H9 (cell line): ENCODE data around the gene SCP2. TPM values are rescaled to one million over a fixed set of nuclear protein-coding genes. Genes with fewer than 3 reads are reported as not detected.

Experiments
- DNase-seq: peaks from one replicate; pipeline ENCODE4 v3.0.0-alpha.2; 2017
- H2AFZ ChIP-seq: one replicate; pipeline ENCODE4 v1.6.1; 2013; ENCODE audit warnings: mild to moderate bottlenecking, low read length, control low read depth, moderate library complexity
- H2AK5ac ChIP-seq: 2 replicates; pipeline ENCODE4 v1.6.1; 2013; ENCODE audit warnings: low read length, control low read depth, mixed read lengths; ENCODE audit not compliant: insufficient read length
- H2BK120ac ChIP-seq: one replicate; pipeline ENCODE4 v1.6.1; 2013; ENCODE audit warnings: low read depth, mild to moderate bottlenecking, low read length, control low read depth, inconsistent platforms; ENCODE audit not compliant: poor library complexity, severe bottlenecking
- H2BK12ac ChIP-seq: 2 replicates; pipeline ENCODE4 v1.6.1; 2013; ENCODE audit warnings: low read length, control low read depth, mixed read lengths, low read depth; ENCODE audit not compliant: insufficient read length
- H2BK15ac ChIP-seq: 2 replicates; pipeline ENCODE4 v1.6.1; 2013; ENCODE audit warnings: low read depth, low read length, control low read depth
- H2BK20ac ChIP-seq: one replicate; pipeline ENCODE4 v1.6.1; 2013; ENCODE audit warnings: low read depth, mild to moderate bottlenecking, low read length, control low read depth, inconsistent platforms; ENCODE audit not compliant: poor library complexity, severe bottlenecking
- H2BK5ac ChIP-seq: 2 replicates; pipeline ENCODE4 v1.6.1; 2013; ENCODE audit warnings: low read length, control low read depth, mixed read lengths; ENCODE audit not compliant: insufficient read length
- H3K14ac ChIP-seq: 2 replicates; pipeline ENCODE4 v1.6.1; 2013; ENCODE audit warnings: low read length, control low read depth; ENCODE audit not compliant: insufficient read depth
- H3K18ac ChIP-seq: 2 replicates; pipeline ENCODE4 v1.6.1; 2013; ENCODE audit warnings: low read depth, mild to moderate bottlenecking, mixed read lengths, low read length, control low read depth; ENCODE audit not compliant: insufficient read length
- H3K23ac ChIP-seq: 2 replicates; pipeline ENCODE4 v1.6.1; 2013; ENCODE audit warnings: low read length, control low read depth, mixed read lengths, low read depth; ENCODE audit not compliant: insufficient read length
- H3K23me2 ChIP-seq: 2 replicates; pipeline ENCODE4 v1.6.1; 2013; ENCODE audit warnings: low read depth, mild to moderate bottlenecking, mixed read lengths, low read length, control low read depth; ENCODE audit not compliant: insufficient read length, poor library complexity, severe bottlenecking
- H3K27ac ChIP-seq: 2 replicates; pipeline ENCODE4 v1.5.1; 2013; ENCODE audit warnings: low read length, control low read depth, mixed read lengths, low read depth; ENCODE audit not compliant: insufficient read length
- H3K27me3 ChIP-seq: 2 replicates; pipeline ENCODE4 v1.6.1; 2013; ENCODE audit warnings: low read length, control low read depth, inconsistent platforms; ENCODE audit not compliant: insufficient read depth
- H3K4ac ChIP-seq: 2 replicates; pipeline ENCODE4 v1.6.1; 2013; ENCODE audit warnings: low read depth, mild to moderate bottlenecking, control low read depth, inconsistent platforms, low read length, moderate library complexity
- H3K4me1 ChIP-seq: 2 replicates; pipeline ENCODE4 v1.6.1; 2013; ENCODE audit warnings: low read length, control low read depth, inconsistent platforms; ENCODE audit not compliant: insufficient read depth
- H3K4me2 ChIP-seq: 2 replicates; pipeline ENCODE4 v1.6.1; 2013; ENCODE audit warnings: low read length, control low read depth, mixed read lengths; ENCODE audit not compliant: insufficient read length, insufficient read depth
- H3K56ac ChIP-seq: 2 replicates; pipeline ENCODE4 v1.6.1; 2013; ENCODE audit warnings: low read depth, mild to moderate bottlenecking, mixed read lengths, low read length, control low read depth; ENCODE audit not compliant: insufficient read length
- H3K79me1 ChIP-seq: 2 replicates; pipeline ENCODE4 v1.6.1; 2013; ENCODE audit warnings: low read depth, mild to moderate bottlenecking, moderate library complexity, low read length, control low read depth, inconsistent platforms; ENCODE audit not compliant: insufficient read depth, poor library complexity, severe bottlenecking
- H3K79me2 ChIP-seq: 2 replicates; pipeline ENCODE4 v1.6.1; 2013; ENCODE audit warnings: low read length, control low read depth, inconsistent platforms; ENCODE audit not compliant: insufficient read depth
- H3K9ac ChIP-seq: 2 replicates; pipeline ENCODE4 v1.6.1; 2013; ENCODE audit warnings: low read length, control low read depth, mixed read lengths; ENCODE audit not compliant: insufficient read length; ENCODE audit errors: extremely low read depth
- H3K9me3 ChIP-seq: one replicate; pipeline ENCODE4 v1.6.1; 2013; ENCODE audit warnings: low read depth, low read length, inconsistent platforms; ENCODE audit not compliant: control insufficient read depth
- H3T11ph ChIP-seq: one replicate; pipeline ENCODE4 v1.6.1; 2013; ENCODE audit warnings: mild to moderate bottlenecking, low read length, control low read depth, inconsistent platforms
- H4K20me1 ChIP-seq: one replicate; pipeline ENCODE4 v1.6.1; 2013; ENCODE audit not compliant: control insufficient read depth, insufficient read length, insufficient read depth
- H4K5ac ChIP-seq: 2 replicates; pipeline ENCODE4 v1.6.1; 2013; ENCODE audit warnings: low read depth, mild to moderate bottlenecking, mixed read lengths, low read length, control low read depth; ENCODE audit not compliant: insufficient read length
- H4K8ac ChIP-seq: replicated peaks from 2 replicates; pipeline ENCODE4 v1.6.1; 2013; ENCODE audit warnings: low read length, control low read depth, mixed read lengths, low read depth; ENCODE audit not compliant: insufficient read length
- H4K91ac ChIP-seq: 2 replicates; pipeline ENCODE4 v1.6.1; 2013; ENCODE audit warnings: low read depth, mild to moderate bottlenecking, moderate library complexity, mixed read lengths, low read length, control low read depth; ENCODE audit not compliant: insufficient read length
- H3K27ac Mint-ChIP-seq, 3 experiments: 2 replicates in 2 of 3; 3 replicates in 1 of 3; pipeline ENCODE4 v1.8.0; 2020 to 2021; ENCODE audit warnings: mixed read lengths in 3 of 3, mild to moderate bottlenecking in 1 of 3, moderate library complexity in 1 of 3
- H3K27me3 Mint-ChIP-seq: 2 replicates; pipeline ENCODE4 v1.8.0; 2021; ENCODE audit warnings: low read depth, mild to moderate bottlenecking, moderate library complexity, mixed read lengths
- H3K36me3 Mint-ChIP-seq, 3 experiments: 2 replicates in 2 of 3; 3 replicates in 1 of 3; pipeline ENCODE4 v1.8.0; 2020 to 2021; ENCODE audit warnings: low read depth in 3 of 3, mixed read lengths in 3 of 3; ENCODE audit not compliant: insufficient read depth in 1 of 3
- H3K4me1 Mint-ChIP-seq, 2 experiments: 2 replicates each; pipeline ENCODE4 v1.8.0; 2020; ENCODE audit warnings: mixed read lengths in 2 of 2
- H3K4me3 Mint-ChIP-seq, 2 experiments: 2 replicates in 1 of 2; 3 replicates in 1 of 2; pipeline ENCODE4 v1.8.0; 2020 to 2021; ENCODE audit warnings: mild to moderate bottlenecking in 2 of 2, mixed read lengths in 2 of 2, moderate library complexity in 1 of 2
- H3K9me3 Mint-ChIP-seq, 2 experiments: 2 replicates in 1 of 2; 3 replicates in 1 of 2; pipeline ENCODE4 v1.8.0; 2020; ENCODE audit warnings: mild to moderate bottlenecking in 2 of 2, mixed read lengths in 2 of 2, moderate library complexity in 1 of 2
- CTCF ChIP-seq: fragments of 200-600 bp; sonication (generic); conservative IDR thresholded peaks from 3 replicates; pipeline ENCODE4 v1.8.0; 2021; ENCODE audit warnings: antibody characterized with exemption, mild to moderate bottlenecking
- WGBS: extraction: QIAGEN DNeasy Blood & Tissue Kit; methylation state at CpG from one replicate; pipeline ENCODE4 v1.1.7; 2013; ENCODE audit warnings: missing lambda C conversion rate, low lambda C conversion rate, mixed read lengths; ENCODE audit not compliant: insufficient read length; ENCODE audit errors: extremely low coverage; 5-methylcytosine and 5-hydroxymethylcytosine counted together
- total RNA-seq: library from RNA; stranded (reverse); gene quantifications from 2 replicates; pipeline ENCODE4 v1.2.1, GENCODE V29; 2021

Gene SCP2
- total RNA-seq, 1 experiment from 2014 or later = 48.8 TPM

GRCh38 chr1:53092659-53093450 lies 165.8 kb downstream of the SCP2 start:
- Mint-ChIP-seq H3K27me3 (peaks cover 5% of the 10 kb centered on the region), H3K4me1 (peaks cover 3% of the 10 kb centered on the region in 2 experiments; a peak in 3 of 4 replicates), H3K9me3 (no peaks in the 10 kb centered on the region), H3K4me3 (no peak overlapping the region), H3K27ac (no peak overlapping the region; a peak in 1 of 7 replicates), H3K36me3 (no peaks in the 10 kb centered on the region)
- Histone ChIP-seq H3T11ph (no peak overlapping the region), H3K23ac (no peak overlapping the region), H4K8ac (no peak overlapping the region), H4K91ac (no peak overlapping the region), H3K23me2 (no peaks in the 10 kb centered on the region), H3K4ac (no peak overlapping the region), H3K9me3 (no peaks in the 10 kb centered on the region), H2AK5ac (no peak overlapping the region), H2BK5ac (no peak overlapping the region), H3K79me1 (no peaks in the 10 kb centered on the region), H4K5ac (no peak overlapping the region), H3K9ac (no peak overlapping the region), H3K79me2 (no peaks in the 10 kb centered on the region), H3K56ac (no peak overlapping the region), H2BK15ac (no peak overlapping the region), H3K27me3 (no peaks in the 10 kb centered on the region), H3K4me1 (no peaks in the 10 kb centered on the region), H2AFZ (no peak overlapping the region), H3K18ac (no peak overlapping the region), H3K4me2 (no peak overlapping the region), H2BK120ac (no peak overlapping the region), H2BK20ac (no peak overlapping the region), H2BK12ac (no peak overlapping the region), H3K14ac (no peak overlapping the region), H3K27ac (no peak overlapping the region), H4K20me1 (no peaks in the 10 kb centered on the region)
- DNase-seq = no peak
- WGBS = no CpG with 5 or more reads among the region's 33 CpGs
- no peak for TF ChIP-seq CTCF
